ENCODE results near the gene NBEA. TPM values are rescaled to one million over a fixed set of nuclear protein-coding genes. Genes with fewer than 3 reads are reported as not detected.

Gene NBEA
- total RNA-seq (2014; rRNA removed; shearing (Covaris generic)) (26.9 and 29.1 TPM in 2 replicates), polyA plus RNA-seq (2016; fragmentation: Nextera tagmentation; extraction: Ambion mirVana) (6.2 and 9.1 TPM in 2 replicates)
- long read RNA-seq, partial matches to known transcripts, result 0 of 2 reads
- long read RNA-seq, other reads (novel, unspliced or antisense), result 2 of 2 reads

- H3K27me3 Mint-ChIP-seq (ENCODE audit: insufficient read depth, low read depth, poor library complexity), result peaks cover 14% of the 10 kb centered on the region
- H3K27ac Mint-ChIP-seq, result peak within 1 kb of the TSS; percentile 34; the same call in 1 of the 2 replicates
- no peaks in the 10 kb centered on the region; the same call in 2 of the 3 replicates for H3K9me3 Mint-ChIP-seq
- Histone ChIP-seq H3K4me2 (peak within 1 kb of the TSS; percentile 80), H4K20me1 (replicated peaks; ENCODE audit: insufficient read depth) (peaks cover 7% of the 10 kb centered on the region), H2AFZ (peak within 1 kb of the TSS; percentile 60; the same call in 1 of the 2 replicates), H3K79me2 (replicated peaks; ENCODE audit: insufficient read depth) (peaks cover 37% of the 10 kb centered on the region), H3K27me3 (ENCODE audit: insufficient read depth) (peaks cover 17% of the 10 kb centered on the region), H3K36me3 (ENCODE audit: insufficient read depth) (no peaks in the 10 kb centered on the region), H3K4me3 (peak within 1 kb of the TSS; percentile 68), H3K27ac (ENCODE audit: low read depth) (no peak within 1 kb of the TSS), H3K9me2 (ENCODE audit: insufficient read depth) (no peaks in the 10 kb centered on the region), H3F3A (replicated peaks; ENCODE audit: low read depth) (no peaks in the 10 kb centered on the region), H3K4me1 (ENCODE audit: insufficient read depth) (peaks cover 42% of the 10 kb centered on the region)
- peak; percentile 70 for ATAC-seq
- TF ChIP-seq POLR2AphosphoS5 (IDR thresholded peaks at IDR 0.05; ENCODE audit: low read depth), result peak; percentile 81
- no peak for TF ChIP-seq CTCF (conservative IDR thresholded peaks at IDR 0.05; ENCODE audit: low read depth in 2 of 2)
- peak; percentile 84 for DNase-seq (ENCODE audit: low spot score)
- H3K4me1 Mint-ChIP-seq, result peaks cover 49% of the 10 kb centered on the region
- peaks cover 3% of the 10 kb centered on the region; the same call in 2 of the 3 replicates for H3K36me3 Mint-ChIP-seq (ENCODE audit: low read depth)
- H3K4me3 Mint-ChIP-seq, result peak within 1 kb of the TSS; percentile 90
Observed at GRCh38 chr13:34941835-34942731, at the start of gene NBEA. NBEA (plus strand) TSS chr13:34942270; CDS start chr13:34942821, 551 bp downstream.

- Histone ChIP-seq H3K79me2 (replicated peaks; ENCODE audit: insufficient read depth) (no peaks in the 10 kb centered on the region), H3K36me3 (ENCODE audit: insufficient read depth) (no peaks in the 10 kb centered on the region), H3K9me2 (ENCODE audit: insufficient read depth) (no peaks in the 10 kb centered on the region; the same call in 1 of the 2 replicates), H3K4me2 (no peak overlapping the region), H3K4me3 (no peak overlapping the region), H3F3A (replicated peaks; ENCODE audit: low read depth) (no peaks in the 10 kb centered on the region), H3K27me3 (ENCODE audit: insufficient read depth) (0 out of 2 replicates have a peak, but pooled peaks cover 4% of the 10 kb centered on the region), H4K20me1 (replicated peaks; ENCODE audit: insufficient read depth) (no peaks in the 10 kb centered on the region), H3K4me1 (ENCODE audit: insufficient read depth) (peaks cover 11% of the 10 kb centered on the region), H2AFZ (no peak overlapping the region; the same call in 1 of the 2 replicates), H3K27ac (ENCODE audit: low read depth) (no peak overlapping the region)
- Mint-ChIP-seq H3K9me3 (no peaks in the 10 kb centered on the region), H3K27me3 (ENCODE audit: insufficient read depth, low read depth, poor library complexity) (no peaks in the 10 kb centered on the region), H3K27ac (no peak overlapping the region), H3K4me3 (no peak overlapping the region), H3K36me3 (ENCODE audit: low read depth) (no peaks in the 10 kb centered on the region), H3K4me1 (peaks cover 20% of the 10 kb centered on the region)
- TF ChIP-seq ZNF114 (CRISPR knock-in tag; IDR thresholded peaks at IDR 0.05), result no peak
- ATAC-seq (no peak), DNase-seq (ENCODE audit: low spot score) (no peak)
Observed at GRCh38 chr13:34894756-34895155, 47.3 kb upstream of the NBEA start.

- H3K4me1 ChIP-seq (ENCODE audit: insufficient read depth), result peaks cover 25% of the 10 kb centered on the region
- peaks cover 42% of the 10 kb centered on the region for H3K4me1 Mint-ChIP-seq
- DNase-seq (ENCODE audit: low spot score) (no peak), ATAC-seq (no peak)
- H3K36me3 Mint-ChIP-seq (ENCODE audit: low read depth), result no peaks in the 10 kb centered on the region
- H3F3A ChIP-seq (replicated peaks; ENCODE audit: low read depth), result no peaks in the 10 kb centered on the region; the same call in 1 of the 2 replicates
- no peaks in the 10 kb centered on the region for H3K36me3 ChIP-seq (ENCODE audit: insufficient read depth)
- H3K27ac ChIP-seq (ENCODE audit: low read depth), result no peak overlapping the region
- H4K20me1 ChIP-seq (replicated peaks; ENCODE audit: insufficient read depth), result no peaks in the 10 kb centered on the region
- H3K4me2 ChIP-seq, result no peak overlapping the region
- no peak overlapping the region for H3K4me3 Mint-ChIP-seq
- H3K27me3 Mint-ChIP-seq (ENCODE audit: insufficient read depth, low read depth, poor library complexity), result peaks cover 2% of the 10 kb centered on the region
- H3K79me2 ChIP-seq (replicated peaks; ENCODE audit: insufficient read depth), result no peaks in the 10 kb centered on the region
- no peaks in the 10 kb centered on the region for H3K9me3 Mint-ChIP-seq
- H3K27ac Mint-ChIP-seq, result no peak overlapping the region
- no peaks in the 10 kb centered on the region; the same call in 1 of the 2 replicates for H3K9me2 ChIP-seq (ENCODE audit: insufficient read depth)
- H2AFZ ChIP-seq, result no peak overlapping the region
- 0 out of 2 replicates have a peak, but pooled peaks cover 4% of the 10 kb centered on the region for H3K27me3 ChIP-seq (ENCODE audit: insufficient read depth)
- H3K4me3 ChIP-seq, result no peak overlapping the region
- TF ChIP-seq JUNB (IDR thresholded peaks at IDR 0.05; ENCODE audit: unreplicated experiment) (no peak), EZH2 (IDR thresholded peaks at IDR 0.05; ENCODE audit: low read depth, unreplicated experiment) (no peak), ZNF462 (CRISPR knock-in tag; IDR thresholded peaks at IDR 0.05) (no peak)
Observed at GRCh38 chr13:34897220-34897619, 44.9 kb upstream of the NBEA start.

All from GM23338 (cell line).